GM18498 (cell line): ENCODE measurements around the gene FKBP3.

ENCODE experiments used
- ATAC-seq: cut with Tn5 transposase; IDR thresholded peaks from one replicate; pipeline ENCODE4 v1.9.1; 2021; ENCODE audit warnings: mild to moderate bottlenecking, moderate library complexity; ENCODE audit not compliant: unreplicated experiment

FKBP3 gene

GRCh38 chr14:45065956-45066355 is 68.3 kb downstream of the FKBP3 start:
- ATAC-seq = no peak
